Osteoblast (primary cell): ENCODE measurements around the gene VPS41. TPM values are rescaled to one million over a fixed set of nuclear protein-coding genes. Genes with fewer than 3 reads are reported as not detected.
A peak's percentile ranks its signal among the peaks of the same experiment; 100 is the strongest.

Source experiments
- DNase-seq: peaks from one replicate; pipeline ENCODE4 v3.0.0; 2011; ENCODE audit warnings: low spot score, mixed read lengths; ENCODE audit not compliant: insufficient read length; ENCODE audit errors: missing footprints
- H2AFZ ChIP-seq: 2 replicates; pipeline ENCODE4 v1.6.0; 2011; ENCODE audit warnings: mild to moderate bottlenecking, low read length
- H3K27ac ChIP-seq: 2 replicates; pipeline ENCODE4 v1.5.1; 2011; ENCODE audit warnings: mild to moderate bottlenecking, low read depth, low read length, moderate library complexity
- H3K27me3 ChIP-seq: 2 replicates; pipeline ENCODE4 v1.6.0; 2012; ENCODE audit warnings: mild to moderate bottlenecking, control low read depth, inconsistent platforms, low read length, moderate library complexity; ENCODE audit not compliant: insufficient read depth
- H3K36me3 ChIP-seq: 2 replicates; pipeline ENCODE4 v1.5.1; 2011; ENCODE audit warnings: mild to moderate bottlenecking, low read length, control low read depth, moderate library complexity; ENCODE audit not compliant: insufficient read depth
- H3K4me1 ChIP-seq: 2 replicates; pipeline ENCODE4 v1.5.1; 2011; ENCODE audit warnings: mild to moderate bottlenecking, low read length, control low read depth, moderate library complexity; ENCODE audit not compliant: insufficient read depth
- H3K4me2 ChIP-seq: 2 replicates; pipeline ENCODE4 v1.6.0; 2011; ENCODE audit warnings: mild to moderate bottlenecking, low read length; ENCODE audit not compliant: insufficient read depth
- H3K4me3 ChIP-seq: fragments of 200-600 bp; sonication (generic); 3 replicates; pipeline ENCODE4 v1.5.1; 2012; ENCODE audit warnings: mild to moderate bottlenecking, low read length, inconsistent platforms; ENCODE audit not compliant: insufficient read depth
- H3K79me2 ChIP-seq: 2 replicates; pipeline ENCODE4 v1.6.0; 2012; ENCODE audit warnings: mild to moderate bottlenecking, low read length, control low read depth, inconsistent platforms; ENCODE audit not compliant: insufficient read depth
- H3K9me3 ChIP-seq: 2 replicates; pipeline ENCODE4 v1.5.1; 2011; ENCODE audit warnings: low read depth, low read length, control low read depth
- H4K20me1 ChIP-seq: 2 replicates; pipeline ENCODE4 v1.6.0; 2012; ENCODE audit warnings: mild to moderate bottlenecking, low read length, control low read depth; ENCODE audit not compliant: insufficient read depth
- CTCF ChIP-seq: IDR thresholded peaks from 2 replicates; pipeline ENCODE4 v1.5.1; 2011; ENCODE audit warnings: mild to moderate bottlenecking, low read depth, low read length, moderate library complexity; ENCODE audit errors: extremely low read depth
- total RNA-seq: library from RNA; depleted of rRNA; stranded (reverse); fragments of >200 nt; gene quantifications from 2 replicates; pipeline ENCODE4 v1.2.3, GENCODE V29; 2012

VPS41 gene
- total RNA-seq, 1 donor: 78.5 TPM

- Histone ChIP-seq H3K9me3 (no peaks in the 10 kb centered on the region), H3K27ac (no peak overlapping the region)
These were observed 5.9 kb downstream of the VPS41 start for GRCh38 chr7:38903057-38903456.

GRCh38 chr7:38902449-38902848 is 6.5 kb downstream of the VPS41 start:
- no peaks in the 10 kb centered on the region for H3K36me3 ChIP-seq
- no peak overlapping the region for H2AFZ ChIP-seq
- H3K4me1 ChIP-seq: no peaks in the 10 kb centered on the region
- TF ChIP-seq CTCF: no peak
- no peaks in the 10 kb centered on the region for H3K27me3 ChIP-seq
- peaks cover 2% of the 10 kb centered on the region for H4K20me1 ChIP-seq
- no peak overlapping the region for H3K4me2 ChIP-seq
- H3K27ac ChIP-seq: no peak overlapping the region
- H3K9me3 ChIP-seq: no peaks in the 10 kb centered on the region
- peaks cover 72% of the 10 kb centered on the region for H3K79me2 ChIP-seq
- DNase-seq: no peak
- no peak overlapping the region for H3K4me3 ChIP-seq

More at GRCh38 chr7:38903057-38903456, 5.9 kb downstream of the VPS41 start:
- H3K4me1 ChIP-seq: no peaks in the 10 kb centered on the region
- no peak for DNase-seq
- H3K36me3 ChIP-seq: no peaks in the 10 kb centered on the region
- peaks cover 2% of the 10 kb centered on the region for H4K20me1 ChIP-seq
- H3K4me3 ChIP-seq: no peak overlapping the region
- TF ChIP-seq CTCF: no peak
- no peak overlapping the region for H3K4me2 ChIP-seq
- peaks cover 78% of the 10 kb centered on the region for H3K79me2 ChIP-seq
- H3K27me3 ChIP-seq: no peaks in the 10 kb centered on the region
- H2AFZ ChIP-seq: no peak overlapping the region

- Histone ChIP-seq H3K36me3 (peaks cover 3% of the 10 kb centered on the region), H3K9me3 (no peaks in the 10 kb centered on the region), H4K20me1 (peaks cover 4% of the 10 kb centered on the region), H3K4me1 (no peaks in the 10 kb centered on the region), H2AFZ (no peak overlapping the region), H3K27me3 (no peaks in the 10 kb centered on the region), H3K4me2 (no peak overlapping the region), H3K4me3 (no peak overlapping the region), H3K27ac (no peak overlapping the region), H3K79me2 (peaks cover 8% of the 10 kb centered on the region)
- DNase-seq: peak; percentile 37
- no peak for TF ChIP-seq CTCF
These were observed 15.9 kb downstream of the VPS41 start for GRCh38 chr7:38893061-38893460.

DNA sequence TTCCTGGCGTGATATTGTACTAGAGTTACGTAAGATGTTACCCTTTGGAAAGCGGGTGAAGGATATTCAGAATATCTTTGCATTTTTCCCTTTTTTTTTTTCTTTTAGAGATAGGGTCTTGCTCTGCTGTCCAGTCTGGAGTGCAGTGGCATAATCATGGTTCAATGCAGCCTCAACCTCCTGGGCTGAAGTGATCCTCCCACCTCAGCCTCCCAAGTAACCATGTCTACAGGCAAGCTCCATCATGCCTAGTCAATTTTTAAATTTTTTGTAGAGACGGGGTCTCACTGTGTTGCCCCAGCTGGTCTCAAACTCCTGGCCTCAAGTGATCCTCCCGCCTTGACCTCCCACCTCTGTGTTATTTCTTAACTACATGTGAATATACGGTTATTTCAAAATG is 18.4 kb downstream of the VPS41 start:
- Histone ChIP-seq H2AFZ (no peak overlapping the region), H3K79me2 (peaks cover 10% of the 10 kb centered on the region), H4K20me1 (peaks cover 4% of the 10 kb centered on the region), H3K4me3 (no peak overlapping the region), H3K27ac (no peak overlapping the region), H3K4me1 (no peaks in the 10 kb centered on the region), H3K27me3 (no peaks in the 10 kb centered on the region), H3K9me3 (no peaks in the 10 kb centered on the region), H3K4me2 (no peak overlapping the region), H3K36me3 (peaks cover 3% of the 10 kb centered on the region)
- DNase-seq: no peak
- no peak for TF ChIP-seq CTCF
